ENCODE results near the gene BNC2. TPM values are rescaled to one million over a fixed set of nuclear protein-coding genes. Genes with fewer than 3 reads are reported as not detected.

BNC2 gene
- total and polyA plus RNA-seq, 2 of the 13 experiments (the other 11 are each of a cell fraction or from before 2014, with no cell fraction given) = not detected

GRCh38 chr9:16661816-16662215 is 208.7 kb downstream of the BNC2 start:
- TF ChIP-seq MAFG (CRISPR knock-in tag; IDR thresholded peaks at IDR 0.05) = no peak
- no peak for TF ChIP-seq ATF6 (CRISPR knock-in tag; conservative IDR thresholded peaks at IDR 0.05)
- no peak for TF ChIP-seq HOXD1 (CRISPR knock-in tag; IDR thresholded peaks at IDR 0.05)
- no peak for TF ChIP-seq RBM22 (optimal IDR thresholded peaks at IDR 0.05; ENCODE audit: low read length)
- TF ChIP-seq PHB2 (IDR thresholded peaks at IDR 0.05; ENCODE audit: partially characterized antibody) = no peak
- TF ChIP-seq ZSCAN25 (CRISPR knock-in tag; IDR thresholded peaks at IDR 0.05) = no peak
- TF ChIP-seq ZNF615 (CRISPR knock-in tag; IDR thresholded peaks at IDR 0.05; ENCODE audit: borderline replicate concordance) = no peak
- TF ChIP-seq, protein P1, sequence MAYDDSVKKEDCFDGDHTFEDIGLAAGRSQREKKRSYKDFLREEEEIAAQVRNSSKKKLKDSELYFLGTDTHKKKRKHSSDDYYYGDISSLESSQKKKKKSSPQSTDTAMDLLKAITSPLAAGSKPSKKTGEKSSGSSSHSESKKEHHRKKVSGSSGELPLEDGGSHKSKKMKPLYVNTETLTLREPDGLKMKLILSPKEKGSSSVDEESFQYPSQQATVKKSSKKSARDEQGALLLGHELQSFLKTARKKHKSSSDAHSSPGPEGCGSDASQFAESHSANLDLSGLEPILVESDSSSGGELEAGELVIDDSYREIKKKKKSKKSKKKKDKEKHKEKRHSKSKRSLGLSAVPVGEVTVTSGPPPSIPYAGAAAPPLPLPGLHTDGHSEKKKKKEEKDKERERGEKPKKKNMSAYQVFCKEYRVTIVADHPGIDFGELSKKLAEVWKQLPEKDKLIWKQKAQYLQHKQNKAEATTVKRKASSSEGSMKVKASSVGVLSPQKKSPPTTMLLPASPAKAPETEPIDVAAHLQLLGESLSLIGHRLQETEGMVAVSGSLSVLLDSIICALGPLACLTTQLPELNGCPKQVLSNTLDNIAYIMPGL (CRISPR knock-in tag; IDR thresholded peaks at IDR 0.05; ENCODE audit: borderline replicate concordance in 1 of 2, low read depth in 1 of 2) = no peak
- TF ChIP-seq ZNF292 (CRISPR knock-in tag; IDR thresholded peaks at IDR 0.05; ENCODE audit: borderline replicate concordance, low read depth) = no peak
- TF ChIP-seq ZSCAN5A (CRISPR knock-in tag; IDR thresholded peaks at IDR 0.05; ENCODE audit: borderline replicate concordance) = no peak
- no peak for TF ChIP-seq ZNF263 (CRISPR knock-in tag; IDR thresholded peaks at IDR 0.05)
- no peak for TF ChIP-seq ZNF24 (IDR thresholded peaks at IDR 0.05)
- TF ChIP-seq ZNF556 (CRISPR knock-in tag; IDR thresholded peaks at IDR 0.05; ENCODE audit: borderline replicate concordance) = no peak
- TF ChIP-seq NFE2L1 (CRISPR knock-in tag; IDR thresholded peaks at IDR 0.05; ENCODE audit: borderline replicate concordance) = no peak
- TF ChIP-seq TFDP1 (CRISPR knock-in tag; IDR thresholded peaks at IDR 0.05; ENCODE audit: borderline replicate concordance) = no peak
- Histone ChIP-seq H3K9ac (ENCODE audit: insufficient read depth, low read depth, low read length) (no peak overlapping the region), H3K36me3 (replicated peaks in 1 of 2; ENCODE audit: control insufficient read depth in 1 of 2, insufficient read depth in 2 of 2, low read length in 2 of 2) (no peaks in the 10 kb centered on the region), H4K20me1 (ENCODE audit: insufficient read depth, low read length) (no peaks in the 10 kb centered on the region), H3K79me2 (ENCODE audit: insufficient read depth, low read length) (no peaks in the 10 kb centered on the region), H3K4me2 (ENCODE audit: low read depth, low read length) (no peak overlapping the region), H3K9me3 (ENCODE audit: low read length) (no peaks in the 10 kb centered on the region), H2AFZ (ENCODE audit: low read length) (no peak overlapping the region), H3K4me3 (replicated peaks in 1 of 3; ENCODE audit: insufficient read depth in 1 of 3, low read depth in 2 of 3, low read length in 3 of 3) (no peak overlapping the region), H3K27ac (ENCODE audit: extremely low read length, insufficient read depth, low read length) (no peak overlapping the region), H3K27me3 (ENCODE audit: control insufficient read depth in 1 of 2, insufficient read depth in 2 of 2, low read length in 2 of 2) (no peaks in the 10 kb centered on the region), H3K4me1 (ENCODE audit: insufficient read depth, low read length) (no peaks in the 10 kb centered on the region)
- FAIRE-seq (no peak), ATAC-seq (no peak), DNase-seq (ENCODE audit: low spot score) (no peak)
- ChIA-PET CTCF (ENCODE audit: low intra/inter-chr PET ratio, low total read pairs) (no interaction called here), POLR2A (no interaction called here)
- intact Hi-C loops (cut with micrococcal nuclease; ENCODE audit: unreplicated experiment) = no loop called here
- WGBS (ENCODE audit: low lambda C conversion rate) = 0% methylated on average over 1 of the region's 1 CpG
- in situ Hi-C loops (cut with HindIII; ENCODE audit: extremely low pct_ligation_motif_present, low pct_unique_long_range_greater_than_20kb) = no loop called here
- BruUV-seq (replicated peaks) = no TSS peak
